Measurements from ENCODE around the gene SMARCB1.
A peak's percentile ranks its signal among the peaks of the same experiment; 100 is the strongest.

DNA sequence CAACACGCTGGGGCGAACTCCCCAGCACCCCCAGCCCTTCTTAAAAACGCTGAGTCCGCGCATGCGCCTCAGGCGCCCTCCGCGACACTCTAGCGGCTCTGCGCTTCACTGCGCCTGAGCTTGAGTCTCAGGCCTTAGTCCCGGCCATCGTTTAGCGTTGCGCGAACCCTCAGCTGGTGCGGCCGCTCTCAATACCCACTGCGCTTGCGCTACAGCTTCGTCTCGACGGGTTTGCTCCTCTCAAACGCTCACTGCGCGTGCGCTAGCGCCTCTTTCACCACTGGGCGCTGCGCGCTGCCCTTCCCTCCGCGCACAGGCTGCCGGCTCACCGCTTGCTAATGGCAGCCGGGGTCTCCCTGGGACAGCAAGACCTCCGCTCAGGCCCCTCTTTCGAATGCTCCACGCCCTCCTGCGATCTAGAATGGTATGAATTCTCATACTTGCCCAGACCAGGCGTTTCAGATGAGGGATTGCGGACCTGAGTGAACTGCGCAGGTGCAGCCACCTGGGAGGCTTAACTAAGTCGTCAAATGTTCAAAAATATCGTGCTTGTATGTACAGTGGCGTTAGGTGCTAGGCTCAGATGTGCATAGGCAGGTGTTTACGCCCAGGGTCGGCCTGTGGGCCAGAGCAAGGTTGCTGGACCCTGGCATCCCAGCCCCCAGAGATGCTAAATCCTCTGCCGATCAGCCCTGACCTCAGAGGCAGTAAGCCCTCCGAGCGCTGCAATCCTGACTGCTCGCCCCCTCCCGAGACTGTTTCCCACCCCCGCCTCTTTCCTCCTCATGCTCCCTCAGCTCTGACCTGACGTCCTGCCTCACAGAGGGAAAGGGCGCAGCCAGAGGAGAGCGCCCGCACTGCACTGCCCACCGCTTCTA lies 71.1 kb downstream of the SMARCB1 start, which contains the start of gene SLC2A11:
- TF ChIP-seq, protein P1, sequence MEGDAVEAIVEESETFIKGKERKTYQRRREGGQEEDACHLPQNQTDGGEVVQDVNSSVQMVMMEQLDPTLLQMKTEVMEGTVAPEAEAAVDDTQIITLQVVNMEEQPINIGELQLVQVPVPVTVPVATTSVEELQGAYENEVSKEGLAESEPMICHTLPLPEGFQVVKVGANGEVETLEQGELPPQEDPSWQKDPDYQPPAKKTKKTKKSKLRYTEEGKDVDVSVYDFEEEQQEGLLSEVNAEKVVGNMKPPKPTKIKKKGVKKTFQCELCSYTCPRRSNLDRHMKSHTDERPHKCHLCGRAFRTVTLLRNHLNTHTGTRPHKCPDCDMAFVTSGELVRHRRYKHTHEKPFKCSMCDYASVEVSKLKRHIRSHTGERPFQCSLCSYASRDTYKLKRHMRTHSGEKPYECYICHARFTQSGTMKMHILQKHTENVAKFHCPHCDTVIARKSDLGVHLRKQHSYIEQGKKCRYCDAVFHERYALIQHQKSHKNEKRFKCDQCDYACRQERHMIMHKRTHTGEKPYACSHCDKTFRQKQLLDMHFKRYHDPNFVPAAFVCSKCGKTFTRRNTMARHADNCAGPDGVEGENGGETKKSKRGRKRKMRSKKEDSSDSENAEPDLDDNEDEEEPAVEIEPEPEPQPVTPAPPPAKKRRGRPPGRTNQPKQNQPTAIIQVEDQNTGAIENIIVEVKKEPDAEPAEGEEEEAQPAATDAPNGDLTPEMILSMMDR (conservative IDR thresholded peaks at IDR 0.05 in 1 of 2, IDR thresholded peaks at IDR 0.05 in 1 of 2; ENCODE audit: low read depth in 1 of 2, low read length in 2 of 2), result peak in 1 of 2 donors; percentile 40
- TF ChIP-seq EZH2 (IDR thresholded peaks at IDR 0.05; ENCODE audit: low read length, missing control alignments), result no peak

Measured in fibroblast of lung (primary cell).